ENCODE data around the gene AKIRIN2.

AKIRIN2 gene

DNA sequence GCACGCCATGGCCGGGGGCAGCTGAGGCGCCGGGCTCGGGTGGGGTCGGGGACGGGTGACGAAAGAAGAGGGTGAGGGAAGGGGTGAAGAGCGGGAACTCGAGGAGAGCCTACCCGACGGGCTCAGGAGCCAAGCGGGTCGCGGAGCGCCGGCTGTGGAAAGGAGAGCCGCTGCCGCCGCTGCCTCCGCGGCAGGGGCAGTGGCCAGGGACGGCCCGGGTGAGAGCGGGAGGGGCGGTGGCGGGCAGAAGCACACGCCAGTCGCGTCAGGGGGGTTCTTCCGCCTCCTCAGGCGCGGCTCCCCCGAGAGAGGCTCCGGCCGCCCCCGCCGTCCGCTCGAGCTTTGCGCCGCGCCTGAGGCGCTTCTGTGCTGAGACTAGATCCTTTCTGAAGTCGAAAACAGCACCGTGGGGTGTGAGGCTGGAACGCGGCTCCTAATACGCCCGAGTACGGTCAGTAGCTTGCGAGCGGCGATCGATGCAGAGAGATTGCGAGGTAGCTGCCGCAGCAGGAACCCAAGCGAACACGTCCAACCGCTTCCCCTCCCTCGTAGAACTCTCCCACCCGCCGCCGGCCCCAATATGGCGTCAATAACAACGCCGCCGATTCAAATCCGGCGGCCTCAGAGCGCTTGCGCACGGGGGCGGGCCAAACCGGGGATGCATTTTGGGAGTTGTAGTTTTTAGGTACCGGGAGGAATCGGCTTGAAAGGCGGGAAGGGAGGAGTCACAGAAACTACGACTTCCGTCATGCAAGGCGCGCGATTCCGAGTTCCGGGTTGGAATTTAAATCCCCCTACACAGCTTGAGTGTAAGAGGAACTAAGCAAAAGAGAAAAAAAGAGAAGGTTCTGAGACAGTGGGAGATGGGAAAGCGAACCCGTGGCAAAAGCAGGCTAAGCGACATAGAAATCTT, at the start of gene AKIRIN2:
Gene AKIRIN2 (minus strand): TSS at position 558 of the 913 bp plus-strand sequence. CDS start 549 bp downstream, at position 9.
- peak; percentile 99 for DNase-seq

DNA sequence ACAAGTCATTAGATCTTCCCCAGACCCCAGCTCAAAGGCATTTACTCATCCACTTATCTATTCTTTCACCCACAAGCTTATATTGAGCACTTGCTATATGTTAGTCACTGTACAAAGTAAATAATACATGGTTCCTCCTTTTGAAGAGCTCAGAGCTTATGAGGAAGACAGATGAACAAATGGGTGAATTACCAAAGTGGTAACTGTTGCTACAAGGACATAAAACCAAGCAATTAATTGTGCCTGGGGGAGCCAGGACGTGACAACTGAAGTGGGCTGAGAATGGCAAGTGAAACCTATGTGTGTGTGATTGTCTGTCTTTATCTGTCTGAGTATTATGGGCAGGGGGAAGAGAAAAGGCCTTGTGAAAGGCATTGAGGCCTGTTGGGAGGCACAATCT, 45.6 kb upstream of the AKIRIN2 start:
- no peak for DNase-seq

DNA sequence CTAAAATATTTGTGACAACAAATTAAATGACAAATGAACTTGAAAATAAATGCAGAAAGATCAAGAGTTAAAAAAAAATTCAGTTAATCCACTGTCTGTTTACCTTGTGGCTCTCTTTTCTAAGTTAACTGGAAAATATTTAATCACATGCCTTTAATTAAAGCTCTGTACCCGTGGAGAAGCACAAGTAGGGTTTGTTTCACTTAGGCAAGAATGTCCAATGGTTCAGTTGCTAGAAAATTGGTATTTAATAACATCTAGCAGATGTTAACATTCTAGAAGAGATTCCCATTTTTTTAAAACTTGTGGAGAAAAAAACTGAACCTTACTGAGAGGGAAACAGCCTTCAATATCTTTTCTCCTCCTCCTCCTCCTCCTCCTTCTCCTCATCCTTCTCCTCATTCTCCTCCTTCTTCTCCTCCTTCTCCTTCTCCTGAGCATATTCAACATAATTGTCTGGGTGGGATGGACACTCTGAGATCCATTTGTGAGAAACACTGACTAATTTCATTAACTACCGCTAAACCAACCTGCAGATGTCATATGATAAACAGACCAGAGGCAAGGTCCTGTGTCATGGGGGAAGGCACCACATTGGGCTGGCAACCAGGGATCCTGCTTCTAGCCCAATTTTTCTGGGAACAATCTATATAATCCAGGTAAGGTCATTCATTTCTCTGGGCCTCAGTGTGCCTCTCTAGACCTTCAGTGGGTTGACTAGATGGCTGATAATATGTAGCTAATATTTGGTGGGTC, 44.1 kb upstream of the AKIRIN2 start:
- no peak for DNase-seq

GRCh38 chr6:87743454-87743853, 41.4 kb upstream of the AKIRIN2 start:
- DNase-seq = no peak

- DNase-seq = no peak
Measured at GRCh38 chr6:87742106-87742505, 40.1 kb upstream of the AKIRIN2 start.

- DNase-seq = no peak
Measured at GRCh38 chr6:87741001-87741650, 39.1 kb upstream of the AKIRIN2 start.

DNA sequence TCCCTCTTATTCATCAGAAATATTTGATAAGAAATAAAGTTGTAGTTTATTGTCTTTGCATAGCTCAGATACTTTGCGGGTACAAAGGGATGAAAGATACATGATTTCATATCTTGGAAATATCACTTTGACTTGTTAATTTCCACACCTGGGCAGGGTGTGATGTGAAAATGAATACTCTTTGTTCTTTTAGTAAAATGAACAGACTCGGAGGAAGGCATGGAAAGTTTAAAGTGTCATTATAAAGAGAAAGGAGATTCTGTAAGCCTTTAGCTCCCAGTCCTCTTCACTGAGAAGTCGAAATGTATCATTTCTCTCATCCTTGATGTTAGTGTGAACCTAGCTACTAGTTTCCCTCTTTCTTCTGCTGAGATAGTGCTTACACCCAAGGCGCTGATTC, 36.7 kb upstream of the AKIRIN2 start:
- DNase-seq = no peak

- no peak for DNase-seq
Measured at GRCh38 chr6:87738000-87738399, 36.0 kb upstream of the AKIRIN2 start.

DNA sequence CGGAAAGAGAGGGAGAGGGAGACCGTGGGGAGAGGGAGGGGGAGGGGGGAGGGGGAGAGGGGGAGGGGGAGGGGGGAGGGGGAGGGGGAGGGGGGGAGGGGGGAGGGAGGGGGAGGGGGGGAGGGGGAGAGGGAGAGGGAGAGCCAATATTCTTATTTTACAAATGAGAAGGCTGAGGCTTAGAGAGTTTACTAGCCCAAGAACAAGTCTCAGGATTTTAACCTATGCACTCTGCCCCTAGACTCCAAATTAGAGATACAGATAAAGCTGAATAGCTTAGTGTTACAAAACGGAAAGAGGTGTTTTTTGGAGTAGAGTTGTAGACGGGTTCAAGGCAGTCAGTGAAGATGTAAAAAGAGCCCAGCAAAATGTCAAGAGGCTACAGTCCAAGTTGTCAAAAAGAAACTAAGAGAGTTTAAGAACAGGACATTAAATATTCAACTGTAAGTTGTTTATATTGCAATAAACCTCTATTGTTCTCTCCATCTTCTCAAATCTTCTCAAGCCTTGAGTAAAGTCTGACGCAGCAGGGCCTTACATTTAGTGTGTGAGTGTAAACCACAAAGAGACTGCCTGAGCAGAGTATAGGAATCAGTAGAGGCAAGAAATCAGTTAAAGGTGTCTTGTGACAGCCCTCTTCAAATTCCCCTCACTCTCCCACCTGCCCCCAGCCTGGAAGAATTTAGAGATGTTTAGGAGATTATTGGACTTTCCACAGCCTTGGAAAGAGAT, 34.9 kb upstream of the AKIRIN2 start:
- no peak for DNase-seq

DNA sequence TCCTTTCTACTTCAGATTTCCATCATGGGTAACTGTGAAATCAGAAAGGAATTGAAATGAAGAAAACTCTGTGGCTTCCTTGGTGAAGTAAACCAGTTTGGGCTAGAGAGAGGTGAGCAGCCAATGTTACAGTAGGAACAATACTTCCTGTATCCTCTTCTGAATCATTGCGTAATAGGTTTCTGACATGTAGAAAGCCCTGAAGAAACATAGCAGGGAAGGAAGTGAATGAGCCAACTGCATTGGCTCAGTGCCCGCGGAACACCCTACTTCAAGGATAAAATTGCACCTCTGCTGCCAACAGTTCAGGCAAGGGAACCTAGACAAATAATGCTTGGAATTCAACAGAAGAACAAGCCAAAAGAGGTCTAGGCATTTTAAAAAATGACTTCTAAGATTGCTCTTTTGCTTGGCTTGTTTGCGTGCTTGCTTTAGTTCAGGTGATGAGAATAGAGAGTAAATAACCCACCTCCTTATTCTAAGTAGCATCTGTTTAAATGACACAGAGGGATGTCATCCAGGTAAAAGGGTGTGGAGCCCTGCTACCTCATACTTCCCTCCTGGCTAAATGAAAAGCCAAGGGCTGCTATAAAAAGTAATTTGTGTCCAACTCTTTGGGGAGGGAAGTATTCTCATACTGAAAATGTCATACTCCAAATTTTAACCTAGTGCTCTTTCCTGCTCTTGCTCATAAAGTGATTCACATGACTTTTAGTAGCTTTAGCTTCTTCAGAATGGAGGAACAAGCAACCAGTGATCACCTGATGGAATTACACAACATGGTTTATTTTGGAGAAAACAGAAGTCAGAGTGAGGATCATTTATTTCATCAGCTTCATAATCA, 30.0 kb upstream of the AKIRIN2 start:
- peak; percentile 92 for DNase-seq

DNA sequence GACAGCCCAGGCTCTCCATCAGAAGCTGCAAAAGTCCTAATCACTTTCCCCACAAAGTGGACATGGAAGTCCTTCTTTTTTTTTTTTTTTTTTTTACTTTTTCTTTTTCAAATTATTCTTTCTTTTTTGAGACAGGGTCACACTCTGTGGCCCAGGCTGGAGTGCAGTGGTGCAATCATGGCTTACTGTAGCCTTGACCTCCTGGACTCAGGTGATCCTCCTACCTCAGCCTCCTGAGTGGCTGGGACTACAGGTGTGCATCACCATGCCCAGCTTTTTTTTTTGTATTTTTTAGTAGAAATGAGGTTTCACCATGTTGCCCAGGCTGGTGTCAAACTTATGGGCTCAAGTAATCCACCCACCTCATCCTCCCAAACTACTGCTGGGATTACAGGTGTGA, 29.0 kb upstream of the AKIRIN2 start:
- DNase-seq = no peak

- no peak for DNase-seq
Measured at GRCh38 chr6:87729965-87730719, 28.1 kb upstream of the AKIRIN2 start.

GRCh38 chr6:87728706-87729105, 26.7 kb upstream of the AKIRIN2 start:
- no peak for DNase-seq

- no peak for DNase-seq
Measured at GRCh38 chr6:87724983-87725811, 23.2 kb upstream of the AKIRIN2 start.

DNA sequence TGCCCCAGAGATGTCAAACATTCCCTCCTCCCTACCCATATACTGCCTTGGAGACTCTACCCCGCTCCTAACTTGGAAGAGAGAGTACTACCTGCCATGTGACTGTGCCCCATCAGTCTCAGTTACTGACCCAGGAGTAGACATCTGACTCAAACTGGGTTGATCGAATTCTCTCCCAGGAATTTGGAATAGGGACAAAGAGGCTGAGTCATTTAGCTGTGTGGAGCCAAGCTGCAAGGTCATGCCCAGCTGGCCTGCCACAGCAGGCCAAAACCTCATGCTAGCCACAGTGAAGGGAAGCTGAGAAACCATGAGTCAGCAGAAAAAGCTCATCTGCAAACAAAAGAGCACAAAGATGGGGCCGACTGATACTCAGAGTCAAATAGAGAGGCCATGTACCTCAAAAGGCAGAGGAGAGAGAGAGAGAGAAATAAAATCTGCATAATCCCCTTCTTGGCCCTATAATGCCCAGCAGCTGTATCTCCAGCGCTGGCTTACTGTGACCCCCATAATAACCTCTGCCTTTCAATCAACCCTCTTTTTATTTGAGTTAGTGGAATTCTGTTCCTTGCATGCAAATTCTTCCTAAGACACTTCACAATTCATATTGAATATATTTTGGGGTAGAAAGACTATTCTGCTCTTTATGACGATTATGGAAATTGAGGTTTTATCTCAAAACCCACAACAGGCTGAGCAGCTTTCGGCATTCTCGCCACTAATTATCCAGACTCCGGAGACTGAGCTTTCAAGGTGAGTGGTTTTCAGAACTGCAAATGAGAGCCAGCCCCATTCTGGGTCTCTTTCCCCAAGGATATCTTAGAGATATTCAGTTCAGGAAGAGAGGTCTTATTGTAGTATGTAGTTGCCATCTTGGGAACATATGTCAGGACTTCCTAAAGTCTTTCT, 21.4 kb upstream of the AKIRIN2 start:
- DNase-seq = peak; percentile 97

GRCh38 chr6:87722540-87723169, 20.6 kb upstream of the AKIRIN2 start:
- DNase-seq = no peak

DNA sequence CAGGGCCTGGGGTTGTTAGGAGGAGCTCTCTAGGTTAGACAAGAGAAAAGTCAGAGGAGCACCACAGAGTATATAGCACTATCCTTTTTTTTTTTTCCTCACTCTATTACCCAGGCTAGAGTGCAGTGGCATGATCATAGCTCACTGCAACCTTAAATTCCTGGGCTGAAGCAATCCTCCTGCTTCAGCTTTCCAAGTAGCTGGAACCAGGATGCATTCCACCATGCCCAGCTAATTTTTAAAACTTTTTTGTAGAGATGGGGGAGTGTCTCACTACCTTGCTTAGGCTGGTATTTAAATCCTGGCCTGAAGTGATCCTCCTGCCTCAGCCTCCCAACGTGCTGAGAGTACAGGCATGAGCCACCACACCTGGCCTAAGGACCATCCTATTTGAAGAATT, 19.3 kb upstream of the AKIRIN2 start:
- DNase-seq = no peak

- no peak for DNase-seq
Measured at GRCh38 chr6:87718662-87719433, 16.8 kb upstream of the AKIRIN2 start.

All from EL (cell line).